Lower lobe of right lung (tissue), 2 donors: ENCODE measurements around the gene SLC4A3. TPM values are rescaled to one million over a fixed set of nuclear protein-coding genes. Genes with fewer than 3 reads are reported as not detected.
"Not testable (repeated sequence)": the region's sequence is repeated elsewhere in the genome, so short reads cannot be mapped to it uniquely, and the experiment has no call there.

ENCODE experiments used
- ATAC-seq, 2 donors: fragments of 200-7000 bp; cut with Tn5 transposase; one replicate each; pipeline ENCODE4 v1.9.1; 2020 to 2022; ENCODE audit warnings: mild to moderate bottlenecking in 2 of 2, moderate library complexity in 2 of 2
- DNase-seq: peaks from one replicate; pipeline ENCODE4 v3.0.0-alpha.2; 2020
- H3K27ac ChIP-seq: fragments of 200-600 bp; one replicate; pipeline ENCODE4 v1.8.0; 2022
- H3K27me3 ChIP-seq: fragments of 200-600 bp; one replicate; pipeline ENCODE4 v1.8.0; 2022; ENCODE audit warnings: low read depth
- H3K36me3 ChIP-seq: fragments of 200-600 bp; one replicate; pipeline ENCODE4 v1.8.0; 2022; ENCODE audit warnings: mild to moderate bottlenecking
- H3K4me1 ChIP-seq: fragments of 200-600 bp; one replicate; pipeline ENCODE4 v1.8.0; 2022
- H3K4me3 ChIP-seq: fragments of 200-600 bp; one replicate; pipeline ENCODE4 v1.8.0; 2022; ENCODE audit warnings: mild to moderate bottlenecking
- H3K9me3 ChIP-seq: fragments of 200-600 bp; one replicate; pipeline ENCODE4 v1.8.0; 2022
- intact Hi-C: fragments of 100-400 bp; cut with DNase I; formaldehyde crosslinking; loops from one replicate; pipeline ENCODE4 v1.11.0; 2022
- total RNA-seq: library from RNA; stranded (reverse); fragmentation: NEBNext Ultra II Directional; extraction: Animal tissue kit (Norgen Biotek cat#: 25700); gene quantifications from one replicate; pipeline ENCODE4 v1.2.1, GENCODE V29; 2021
- TF ChIP-seq, protein P1 (sequence below): fragments of 200-600 bp; IDR thresholded peaks from one replicate; pipeline ENCODE4 v1.8.0; 2022; ENCODE audit warnings: antibody characterized with exemption, mild to moderate bottlenecking
- donor health status: DM: no; HTN: yes; CAD: no; lungs with severe emphysema.

The SLC4A3 gene
- total RNA-seq, 1 donor from 2014 or later: 1.0 TPM

DNA sequence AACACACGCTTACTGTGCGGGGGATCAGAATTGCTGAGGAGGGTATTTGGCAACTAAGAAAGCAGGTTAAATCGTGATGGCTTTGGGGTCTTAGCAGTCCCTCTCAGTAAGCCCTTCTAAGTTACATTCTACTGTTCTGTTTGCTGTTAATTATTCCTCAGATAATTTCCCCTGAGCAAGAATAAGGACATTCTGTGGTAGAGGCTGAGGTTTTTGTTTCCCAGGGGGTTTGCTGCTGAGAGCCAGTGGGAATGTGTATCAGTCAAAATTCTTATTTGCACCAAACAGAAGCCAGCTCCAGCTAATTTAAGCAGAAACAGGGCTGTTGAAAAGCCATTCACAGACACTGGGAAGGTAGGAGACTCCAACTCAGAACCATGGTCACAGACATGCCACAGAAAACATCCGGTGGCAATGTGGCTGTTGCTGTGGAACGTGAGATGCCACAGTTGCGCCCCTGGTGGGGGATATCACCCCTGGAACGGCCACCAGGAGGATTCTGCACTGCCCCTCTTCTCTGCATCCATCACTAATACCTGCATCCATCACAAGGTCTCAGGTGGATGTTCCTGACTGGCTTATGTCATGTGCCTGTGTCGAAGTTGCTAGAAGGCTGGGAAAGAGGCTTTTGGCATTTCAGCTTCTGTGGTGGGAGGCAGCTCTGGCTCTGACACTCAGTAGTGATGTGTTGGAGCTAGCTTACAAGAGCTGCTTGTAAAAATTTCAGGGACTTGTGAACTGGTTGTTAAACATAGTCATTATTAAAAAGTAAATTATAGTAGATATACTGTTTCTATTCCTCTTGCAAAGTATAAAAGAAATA, 23.2 kb downstream of the SLC4A3 start:
- intact Hi-C loops: no loop called here
- Histone ChIP-seq H3K27me3 (peaks cover 4% of the 10 kb centered on the region), H3K36me3 (no peaks in the 10 kb centered on the region), H3K4me1 (peaks cover 6% of the 10 kb centered on the region), H3K4me3 (no peak overlapping the region), H3K9me3 (no peaks in the 10 kb centered on the region), H3K27ac (no peak overlapping the region)
- ATAC-seq (no peak), DNase-seq (no peak)
- TF ChIP-seq, protein P1, sequence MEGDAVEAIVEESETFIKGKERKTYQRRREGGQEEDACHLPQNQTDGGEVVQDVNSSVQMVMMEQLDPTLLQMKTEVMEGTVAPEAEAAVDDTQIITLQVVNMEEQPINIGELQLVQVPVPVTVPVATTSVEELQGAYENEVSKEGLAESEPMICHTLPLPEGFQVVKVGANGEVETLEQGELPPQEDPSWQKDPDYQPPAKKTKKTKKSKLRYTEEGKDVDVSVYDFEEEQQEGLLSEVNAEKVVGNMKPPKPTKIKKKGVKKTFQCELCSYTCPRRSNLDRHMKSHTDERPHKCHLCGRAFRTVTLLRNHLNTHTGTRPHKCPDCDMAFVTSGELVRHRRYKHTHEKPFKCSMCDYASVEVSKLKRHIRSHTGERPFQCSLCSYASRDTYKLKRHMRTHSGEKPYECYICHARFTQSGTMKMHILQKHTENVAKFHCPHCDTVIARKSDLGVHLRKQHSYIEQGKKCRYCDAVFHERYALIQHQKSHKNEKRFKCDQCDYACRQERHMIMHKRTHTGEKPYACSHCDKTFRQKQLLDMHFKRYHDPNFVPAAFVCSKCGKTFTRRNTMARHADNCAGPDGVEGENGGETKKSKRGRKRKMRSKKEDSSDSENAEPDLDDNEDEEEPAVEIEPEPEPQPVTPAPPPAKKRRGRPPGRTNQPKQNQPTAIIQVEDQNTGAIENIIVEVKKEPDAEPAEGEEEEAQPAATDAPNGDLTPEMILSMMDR: no peak

DNA sequence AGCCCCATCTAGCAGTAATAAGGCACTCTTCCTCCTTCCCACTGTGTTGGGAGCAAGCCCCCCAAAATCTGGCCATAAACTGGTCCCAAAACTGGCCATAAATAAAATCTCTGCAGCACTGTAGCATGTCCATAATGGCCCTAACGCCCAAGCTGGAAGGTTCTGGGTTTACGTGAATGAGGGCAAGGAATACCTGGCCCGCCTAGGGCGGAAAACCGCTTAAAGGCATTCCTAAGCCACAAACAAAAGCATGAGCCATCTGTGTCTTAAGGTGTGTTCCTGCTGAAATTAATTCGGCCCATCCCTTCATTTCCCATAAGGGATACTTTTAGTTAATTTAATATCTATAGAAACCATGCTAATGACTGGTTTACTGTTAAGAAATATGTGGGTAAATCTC, 24.2 kb downstream of the SLC4A3 start:
- ATAC-seq, H3K27ac ChIP-seq, H3K4me1 ChIP-seq, intact Hi-C loops, H3K4me3 ChIP-seq, H3K9me3 ChIP-seq, H3K27me3 ChIP-seq, DNase-seq, H3K36me3 ChIP-seq: not testable (repeated sequence)

DNA sequence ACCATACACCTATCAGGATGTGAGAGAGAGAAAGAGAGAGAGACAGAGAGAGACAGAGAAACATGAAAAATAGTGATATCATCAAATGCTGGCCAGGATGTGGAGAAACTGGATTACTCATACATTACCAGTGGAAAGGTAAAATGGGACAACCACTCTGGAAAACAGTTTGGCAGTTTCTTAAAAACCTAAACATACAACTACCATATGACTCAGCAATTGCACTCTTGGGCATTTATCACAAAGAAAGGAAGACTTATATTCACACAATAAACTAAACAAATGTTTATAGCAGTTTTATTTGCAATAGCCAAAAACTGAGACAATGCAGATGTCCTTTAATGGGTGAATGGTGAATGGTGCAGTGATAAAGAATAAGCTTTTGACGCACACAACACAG, 29.1 kb downstream of the SLC4A3 start:
- no peaks in the 10 kb centered on the region for H3K27me3 ChIP-seq
- ATAC-seq (no peak), DNase-seq (no peak)
- intact Hi-C loops: no loop called here
- H3K9me3 ChIP-seq: peaks cover 9% of the 10 kb centered on the region
- no peaks in the 10 kb centered on the region for H3K36me3 ChIP-seq
- H3K27ac ChIP-seq: no peak overlapping the region
- H3K4me1 ChIP-seq: no peaks in the 10 kb centered on the region
- no peak overlapping the region for H3K4me3 ChIP-seq
- TF ChIP-seq, protein P1: no peak

DNA sequence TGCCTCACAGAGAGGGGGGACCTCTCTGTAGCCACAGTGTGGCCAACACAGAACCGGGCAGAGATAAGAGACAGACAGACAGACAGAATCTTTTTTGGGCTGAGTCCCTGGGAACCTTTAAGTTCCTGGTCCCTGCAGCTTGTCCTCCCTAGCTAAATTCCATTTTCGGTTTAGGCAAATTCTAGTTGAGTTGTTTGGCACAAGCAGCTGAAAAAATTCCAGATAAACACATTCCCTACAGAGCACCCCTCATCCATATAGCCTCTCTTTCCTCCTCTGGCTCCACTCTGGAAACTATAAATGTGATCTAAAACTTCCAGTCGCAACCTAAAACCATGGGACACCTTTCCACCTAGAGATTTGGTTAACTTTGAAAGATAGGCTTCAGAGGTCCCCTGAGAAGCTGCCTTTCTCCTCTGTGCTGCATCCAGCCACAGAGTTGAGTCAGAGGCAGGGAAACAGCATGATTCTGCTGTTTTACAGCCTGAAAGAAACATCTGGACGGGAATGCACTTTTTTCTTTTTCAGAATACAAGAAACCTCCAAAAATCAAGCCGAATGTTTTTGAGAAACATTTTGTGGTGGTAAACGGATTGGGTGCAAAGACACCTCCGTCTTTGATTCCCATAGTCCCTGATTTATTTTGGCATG, 30.9 kb downstream of the SLC4A3 start:
- peak overlapping the region; percentile 24 for H3K27ac ChIP-seq
- H3K27me3 ChIP-seq: no peaks in the 10 kb centered on the region
- no peaks in the 10 kb centered on the region for H3K4me1 ChIP-seq
- H3K9me3 ChIP-seq: peaks cover 9% of the 10 kb centered on the region
- H3K36me3 ChIP-seq: no peaks in the 10 kb centered on the region
- DNase-seq: no peak
- intact Hi-C loops: no loop called here
- TF ChIP-seq, protein P1: no peak
- ATAC-seq: no peak
- no peak overlapping the region for H3K4me3 ChIP-seq

DNA sequence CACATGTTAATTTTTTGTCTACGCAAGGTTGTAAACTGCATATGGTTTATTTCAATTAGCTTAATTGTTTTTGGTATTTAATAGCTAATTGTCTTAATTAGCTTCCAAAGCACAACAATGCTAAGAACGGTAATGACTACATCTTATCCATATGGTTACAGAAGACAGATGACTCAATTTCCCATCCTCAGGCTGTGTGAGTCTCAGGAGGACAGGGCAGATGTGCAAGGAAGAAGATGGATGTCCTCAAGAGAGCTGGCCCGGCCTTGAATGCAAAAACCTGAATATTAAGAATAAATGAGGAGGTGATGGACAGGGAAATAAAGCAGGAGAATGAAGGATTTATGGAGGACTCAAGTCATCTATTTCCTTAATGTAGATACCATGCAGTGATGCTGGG, 31.4 kb downstream of the SLC4A3 start:
- DNase-seq: no peak
- intact Hi-C loops: no loop called here
- Histone ChIP-seq H3K27ac (no peak overlapping the region), H3K9me3 (peaks cover 9% of the 10 kb centered on the region), H3K4me3 (no peak overlapping the region), H3K27me3 (no peaks in the 10 kb centered on the region), H3K36me3 (no peaks in the 10 kb centered on the region), H3K4me1 (no peaks in the 10 kb centered on the region)
- no peak for ATAC-seq
- TF ChIP-seq, protein P1: no peak
